Upper lobe of left lung (tissue), 6 donors: ENCODE measurements around the gene ITFG1. TPM values are rescaled to one million over a fixed set of nuclear protein-coding genes. Genes with fewer than 3 reads are reported as not detected.

Experiments
- ATAC-seq, 2 donors: fragments of 200-7000 bp; cut with Tn5 transposase; one replicate each; pipeline ENCODE4 v1.9.1; 2022; ENCODE audit warnings: mild to moderate bottlenecking in 2 of 2, moderate library complexity in 2 of 2; ENCODE audit not compliant: low FRiP score in 2 of 2
- DNase-seq, 2 donors: peaks; one replicate each; pipeline ENCODE4 v3.0.0-alpha.2; 2019 to 2020
- H3K27ac ChIP-seq, 4 donors: fragments of 200-600 bp; sonication (generic); one replicate each; pipeline ENCODE4 v1.5.1; 2016 to 2019
- H3K27me3 ChIP-seq, 4 donors: fragments of 200-600 bp; sonication (generic); one replicate each; pipeline ENCODE4 v1.5.1; 2017 to 2019
- H3K36me3 ChIP-seq, 4 donors: fragments of 200-600 bp; sonication (generic); one replicate each; pipeline ENCODE4 v1.5.1; 2016 to 2019
- H3K4me1 ChIP-seq, 4 donors: fragments of 200-600 bp; sonication (generic); one replicate each; pipeline ENCODE4 v1.5.1; 2018 to 2019
- H3K4me3 ChIP-seq, 4 donors: fragments of 200-600 bp; sonication (generic); one replicate each; pipeline ENCODE4 v1.5.1; 2017 to 2019; ENCODE audit warnings: mild to moderate bottlenecking in 2 of 4, moderate library complexity in 1 of 4
- H3K9me3 ChIP-seq, 4 donors: fragments of 200-600 bp; sonication (generic); one replicate each; pipeline ENCODE4 v1.5.1; 2018 to 2019
- EP300 ChIP-seq, 4 donors: sonication (generic); formaldehyde crosslinking; IDR thresholded peaks; one replicate each; pipeline ENCODE4 v1.5.1; 2017; ENCODE audit warnings: antibody characterized with exemption in 4 of 4, control low read depth in 2 of 4
- POLR2A ChIP-seq, 4 donors: fragments of 450-650 bp; IDR thresholded peaks; one replicate each; pipeline ENCODE4 v1.5.1; 2016 to 2017; ENCODE audit warnings: antibody characterized with exemption in 4 of 4, mild to moderate bottlenecking in 2 of 4
- POLR2AphosphoS5 ChIP-seq, 2 donors: sonication (generic); formaldehyde crosslinking; IDR thresholded peaks; one replicate each; pipeline ENCODE4 v1.5.1; 2017; ENCODE audit warnings: antibody characterized with exemption in 2 of 2
- WGBS, 2 donors: methylation state at CpG; one replicate each; pipeline ENCODE4 v1.1.5; 2017 to 2018; 5-methylcytosine and 5-hydroxymethylcytosine counted together
- total RNA-seq, 6 donors: library from RNA; depleted of rRNA in 4 of 6; stranded (reverse); fragments of >200 nt in 4 of 6; gene quantifications; one replicate each; pipeline versions ENCODE4 v1.1.0 to v1.2.1, GENCODE V29; 2016 to 2021
- TF ChIP-seq, protein P1 (sequence below), 6 experiments: fragments of 450-650 bp in 4 of 6; fragments of 200-600 bp in 2 of 6; sonication (generic) in 2 of 6; IDR thresholded peaks; one replicate each; pipeline ENCODE4 v1.5.1; 2016 to 2019; ENCODE audit warnings: antibody characterized with exemption in 6 of 6
- donor health status: DM: no; HTN: no; CAD: no; lungs with moderate emphysema.
- donor health status: DM: no; HTN: yes; CAD: no; lungs with severe emphysema.

ITFG1 gene
- total RNA-seq, 6 donors from 2014 or later, result 23.7 to 58.1 (median 43.6) TPM

DNA sequence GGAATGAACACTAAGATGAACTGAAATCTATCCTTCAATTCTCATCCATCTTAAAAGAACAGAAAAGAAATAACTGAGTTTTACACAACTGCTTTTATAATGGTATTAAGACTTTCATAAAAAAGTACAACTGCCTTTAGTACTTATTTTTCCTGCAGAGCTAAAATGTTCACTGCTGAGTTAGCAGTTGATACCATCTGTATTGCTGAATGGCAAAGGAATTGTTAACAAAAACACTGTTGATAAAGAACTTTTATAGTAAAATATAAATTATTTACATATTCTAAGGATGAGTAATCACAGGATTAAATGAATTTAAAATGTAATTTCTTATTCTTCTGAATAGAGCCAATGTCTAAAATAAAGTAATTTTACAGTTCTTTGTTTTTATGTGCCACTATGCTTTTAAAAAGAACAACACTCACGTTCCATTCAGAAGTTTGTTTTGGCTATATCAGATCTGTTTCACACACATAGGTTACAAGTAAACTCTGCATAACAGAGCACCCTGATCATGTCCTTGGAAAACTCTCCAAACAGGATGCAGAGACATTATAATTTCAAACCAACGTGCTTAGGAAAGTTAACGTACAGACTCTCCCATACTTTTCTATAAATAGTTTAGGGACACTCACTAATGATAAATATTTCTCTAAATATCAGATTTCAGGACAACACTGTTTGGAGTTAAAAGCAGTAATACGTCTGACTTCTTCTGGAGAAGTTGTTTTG is 151.1 kb downstream of the ITFG1 start:
- ATAC-seq (no peak), DNase-seq (no peak)
- 51 to 71% methylated on average over 4 of the region's 4 CpGs for WGBS, 2 donors
- Histone ChIP-seq H3K9me3 (no peaks in the 10 kb centered on the region), H3K4me3 (no peak overlapping the region), H3K27ac (no peak overlapping the region), H3K36me3 (peaks cover 0 to 7% (median 0%) of the 10 kb centered on the region in 4 donors), H3K27me3 (no peaks in the 10 kb centered on the region), H3K4me1 (no peaks in the 10 kb centered on the region)
- TF ChIP-seq, protein P1, sequence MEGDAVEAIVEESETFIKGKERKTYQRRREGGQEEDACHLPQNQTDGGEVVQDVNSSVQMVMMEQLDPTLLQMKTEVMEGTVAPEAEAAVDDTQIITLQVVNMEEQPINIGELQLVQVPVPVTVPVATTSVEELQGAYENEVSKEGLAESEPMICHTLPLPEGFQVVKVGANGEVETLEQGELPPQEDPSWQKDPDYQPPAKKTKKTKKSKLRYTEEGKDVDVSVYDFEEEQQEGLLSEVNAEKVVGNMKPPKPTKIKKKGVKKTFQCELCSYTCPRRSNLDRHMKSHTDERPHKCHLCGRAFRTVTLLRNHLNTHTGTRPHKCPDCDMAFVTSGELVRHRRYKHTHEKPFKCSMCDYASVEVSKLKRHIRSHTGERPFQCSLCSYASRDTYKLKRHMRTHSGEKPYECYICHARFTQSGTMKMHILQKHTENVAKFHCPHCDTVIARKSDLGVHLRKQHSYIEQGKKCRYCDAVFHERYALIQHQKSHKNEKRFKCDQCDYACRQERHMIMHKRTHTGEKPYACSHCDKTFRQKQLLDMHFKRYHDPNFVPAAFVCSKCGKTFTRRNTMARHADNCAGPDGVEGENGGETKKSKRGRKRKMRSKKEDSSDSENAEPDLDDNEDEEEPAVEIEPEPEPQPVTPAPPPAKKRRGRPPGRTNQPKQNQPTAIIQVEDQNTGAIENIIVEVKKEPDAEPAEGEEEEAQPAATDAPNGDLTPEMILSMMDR (IDR thresholded peaks at IDR 0.05), result no peak
- TF ChIP-seq EP300 (IDR thresholded peaks at IDR 0.05) (no peak), POLR2AphosphoS5 (IDR thresholded peaks at IDR 0.05) (no peak), POLR2A (IDR thresholded peaks at IDR 0.05) (no peak)

DNA sequence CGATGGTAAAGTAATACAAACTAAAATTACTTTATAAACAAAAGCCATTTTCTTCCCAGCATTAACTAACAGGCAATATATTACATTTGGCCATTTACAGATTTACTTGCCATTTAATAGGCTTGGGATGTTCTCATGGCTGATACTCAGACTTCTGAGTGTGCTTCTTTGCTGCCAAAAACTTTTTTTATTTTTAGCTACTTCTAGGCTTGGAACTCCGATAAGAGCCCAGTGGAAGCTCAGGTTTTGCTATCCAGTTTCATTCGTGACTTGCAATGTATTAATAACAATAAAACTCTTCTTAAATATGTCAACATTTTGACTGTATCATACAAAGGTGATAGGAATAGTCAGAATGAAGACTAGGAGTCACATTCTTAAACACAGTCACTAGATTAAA is 152.3 kb downstream of the ITFG1 start:
- H3K27ac ChIP-seq, result no peak overlapping the region
- 83 to 84% methylated on average over 3 of the region's 3 CpGs for whole genome bisulfite sequencing, 2 donors
- ATAC-seq, result no peak
- no peaks in the 10 kb centered on the region for H3K4me1 ChIP-seq
- no peak overlapping the region for H3K4me3 ChIP-seq
- H3K27me3 ChIP-seq, result no peaks in the 10 kb centered on the region
- H3K9me3 ChIP-seq, result no peaks in the 10 kb centered on the region
- DNase-seq, result no peak
- TF ChIP-seq, protein P1 (IDR thresholded peaks at IDR 0.05), result no peak
- TF ChIP-seq POLR2A (IDR thresholded peaks at IDR 0.05), result no peak
- TF ChIP-seq EP300 (IDR thresholded peaks at IDR 0.05), result no peak
- TF ChIP-seq POLR2AphosphoS5 (IDR thresholded peaks at IDR 0.05), result no peak
- H3K36me3 ChIP-seq, result peaks cover 0 to 7% (median 0%) of the 10 kb centered on the region in 4 donors

DNA sequence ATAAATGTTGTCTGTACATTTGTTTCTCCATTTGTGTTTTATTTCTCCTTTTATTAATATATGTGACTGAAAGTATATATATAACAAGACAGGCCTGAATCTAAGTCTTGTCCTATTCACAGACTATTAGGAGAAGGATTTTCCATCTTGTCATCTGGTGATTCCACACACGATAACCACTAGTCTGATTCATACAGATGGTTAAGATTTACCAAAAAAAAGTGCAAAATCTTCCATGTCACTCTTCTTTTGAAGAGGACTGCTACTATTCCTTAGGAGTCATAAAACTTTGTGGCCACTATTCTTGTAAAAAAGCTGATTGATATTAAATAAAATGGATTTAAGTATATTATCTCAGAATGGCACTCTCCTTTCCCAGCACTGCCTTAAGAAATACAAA is 156.3 kb downstream of the ITFG1 start:
- H3K36me3 ChIP-seq, result peaks cover 0 to 10% (median 0%) of the 10 kb centered on the region in 4 donors
- no peak overlapping the region for H3K4me3 ChIP-seq
- no peaks in the 10 kb centered on the region for H3K4me1 ChIP-seq
- DNase-seq (no peak), ATAC-seq (no peak)
- no peak overlapping the region for H3K27ac ChIP-seq
- 96 to 97% methylated on average over 1 of the region's 1 CpG for WGBS, 2 donors
- no peaks in the 10 kb centered on the region for H3K9me3 ChIP-seq
- TF ChIP-seq, protein P1 (IDR thresholded peaks at IDR 0.05), result no peak
- no peak for TF ChIP-seq POLR2AphosphoS5 (IDR thresholded peaks at IDR 0.05)
- no peak for TF ChIP-seq EP300 (IDR thresholded peaks at IDR 0.05)
- TF ChIP-seq POLR2A (IDR thresholded peaks at IDR 0.05), result no peak
- H3K27me3 ChIP-seq, result no peaks in the 10 kb centered on the region

DNA sequence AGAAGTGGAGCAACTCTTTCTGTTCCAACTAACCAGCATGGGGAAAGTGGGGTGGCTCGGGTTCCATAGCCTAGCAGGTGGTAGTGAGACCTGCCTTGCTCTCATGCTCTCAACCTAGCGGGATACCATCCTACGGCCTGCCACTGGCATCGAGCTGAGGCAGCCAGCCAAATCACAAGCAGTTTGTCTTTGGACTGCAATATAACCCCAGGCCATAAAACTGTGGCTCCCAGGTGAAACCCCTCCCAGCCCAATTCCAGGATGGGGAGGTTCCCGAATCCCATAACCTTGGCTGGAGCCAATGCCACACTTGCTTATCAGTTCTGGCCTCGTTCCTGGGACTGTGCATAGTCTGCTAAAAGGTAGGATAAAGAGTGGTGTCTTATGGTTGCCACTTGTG is 161.3 kb downstream of the ITFG1 start:
- H3K4me3 ChIP-seq, result no peak overlapping the region
- H3K4me1 ChIP-seq, result no peaks in the 10 kb centered on the region
- 96 to 97% methylated on average over 4 to 6 of the region's 6 CpGs for WGBS, 2 donors
- DNase-seq, result no peak
- ATAC-seq, result no peak
- H3K36me3 ChIP-seq, result peaks cover 0 to 15% (median 3%) of the 10 kb centered on the region in 4 donors
- no peak overlapping the region for H3K27ac ChIP-seq
- TF ChIP-seq POLR2A (IDR thresholded peaks at IDR 0.05) (no peak), POLR2AphosphoS5 (IDR thresholded peaks at IDR 0.05) (no peak), EP300 (IDR thresholded peaks at IDR 0.05) (no peak)
- TF ChIP-seq, protein P1 (IDR thresholded peaks at IDR 0.05), result no peak
- no peaks in the 10 kb centered on the region for H3K27me3 ChIP-seq
- no peaks in the 10 kb centered on the region for H3K9me3 ChIP-seq

DNA sequence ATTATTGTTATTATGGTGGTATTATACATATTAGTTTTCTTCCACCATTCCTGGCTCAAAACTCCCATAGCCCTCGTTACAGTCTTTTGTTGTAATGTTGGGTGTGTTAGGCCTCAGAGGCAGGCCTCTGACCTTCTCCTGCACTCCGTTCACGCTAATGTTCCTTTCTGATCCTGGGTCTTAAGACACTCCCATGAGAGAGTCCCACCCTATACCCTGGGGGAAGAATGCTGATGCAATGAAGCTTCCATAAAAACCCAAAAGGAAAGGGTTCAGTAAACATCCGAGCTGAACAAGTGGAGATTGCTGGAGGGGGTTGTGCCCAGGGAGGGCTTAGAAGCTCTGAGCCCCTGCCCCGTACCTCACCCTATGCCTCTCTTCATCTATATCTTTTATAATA is 175.9 kb downstream of the ITFG1 start:
- ATAC-seq, result no peak
- WGBS, 2 donors, result 97 to 99% methylated on average over 5 of the region's 5 CpGs

More for the DNA sequence above, 175.9 kb downstream of the ITFG1 start:
- Histone ChIP-seq H3K4me1 (no peaks in the 10 kb centered on the region), H3K9me3 (peaks cover 0 to 8% (median 2%) of the 10 kb centered on the region in 4 donors), H3K4me3 (no peak overlapping the region), H3K27ac (no peak overlapping the region), H3K36me3 (no peaks in the 10 kb centered on the region), H3K27me3 (no peaks in the 10 kb centered on the region)
- DNase-seq, result no peak
- TF ChIP-seq EP300 (IDR thresholded peaks at IDR 0.05), result no peak
